Germinal center (tissue), 1 donor: Measurements from ENCODE around the gene RAPH1.

Experiments
- DNase-seq: peaks from one replicate; pipeline ENCODE4 v3.0.0; 2012; ENCODE audit warnings: mixed read lengths, low spot score

The RAPH1 gene

GRCh38 chr2:203360833-203361430 is 174.2 kb downstream of the RAPH1 start:
- no peak for DNase-seq

- DNase-seq: no peak
These were observed 175.7 kb downstream of the RAPH1 start for GRCh38 chr2:203359450-203359849.

DNA sequence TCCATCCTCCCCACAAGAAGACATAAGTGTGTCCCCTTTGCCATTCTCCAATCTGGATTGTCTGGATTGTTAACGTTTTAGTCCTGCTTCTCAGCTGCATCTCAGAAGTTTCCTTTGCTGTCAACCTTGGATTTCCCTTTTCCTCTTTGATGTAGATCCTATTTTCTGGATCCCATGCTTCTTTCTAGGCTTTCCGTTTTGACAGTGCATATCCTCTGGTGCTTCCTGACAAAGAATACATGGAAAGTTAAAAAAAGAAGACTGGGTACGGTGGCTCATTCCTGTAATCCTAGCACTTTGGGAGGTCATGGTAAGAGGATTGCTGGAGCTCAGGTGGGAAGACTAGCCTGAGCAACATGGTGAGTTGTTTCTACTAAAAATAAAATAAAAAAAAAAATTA is 180.1 kb downstream of the RAPH1 start:
- no peak for DNase-seq

GRCh38 chr2:203352604-203353255 is 182.4 kb downstream of the RAPH1 start:
- no peak for DNase-seq

GRCh38 chr2:203347375-203347774 is 187.7 kb downstream of the RAPH1 start:
- no peak for DNase-seq

- DNase-seq: no peak
These were observed 188.5 kb downstream of the RAPH1 start for GRCh38 chr2:203346612-203347011.

GRCh38 chr2:203344667-203345066 is 190.4 kb downstream of the RAPH1 start:
- DNase-seq: no peak
